22Rv1 (cell line): ENCODE measurements around the gene RLIM.

ENCODE experiments used
- CTCF ChIP-seq: fragments of 450-650 bp; IDR thresholded peaks from 2 replicates; pipeline ENCODE4 v1.5.1; 2017; ENCODE audit warnings: mild to moderate bottlenecking
- ZFX ChIP-seq: fragments of 450-650 bp; IDR thresholded peaks from 2 replicates; pipeline ENCODE4 v1.6.1; 2017; ENCODE audit warnings: antibody characterized with exemption, borderline replicate concordance

GRCh38 chrX:74536832-74537371 is 77.5 kb downstream of the RLIM start:
- TF ChIP-seq CTCF (no peak), ZFX (no peak)
